CD14-positive monocyte (primary cell): ENCODE measurements around the gene TMPRSS3. TPM values are rescaled to one million over a fixed set of nuclear protein-coding genes. Genes with fewer than 3 reads are reported as not detected.

ENCODE experiments used
- DNase-seq, 3 donors: peaks; one replicate each; pipeline ENCODE4 v3.0.0-alpha.2; 2011 to 2022
- H2AFZ ChIP-seq: 2 replicates; pipeline ENCODE4 v1.6.0; 2012; ENCODE audit warnings: mild to moderate bottlenecking, low read depth, low read length, inconsistent platforms; ENCODE audit not compliant: insufficient read depth, poor library complexity, severe bottlenecking
- H3K27ac ChIP-seq, 2 donors: 1 replicate in 1 of 2; 2 replicates in 1 of 2; pipeline ENCODE4 v1.5.1; 2012 to 2013; ENCODE audit warnings: low read length in 2 of 2, control low read depth in 1 of 2, inconsistent platforms in 1 of 2, low read depth in 1 of 2, mild to moderate bottlenecking in 1 of 2
- H3K27me3 ChIP-seq, 2 donors: one replicate each; pipeline versions ENCODE4 v1.6.0 to v1.6.1; 2011 to 2013; ENCODE audit warnings: low read length in 2 of 2; ENCODE audit not compliant: control insufficient read depth in 2 of 2, insufficient read depth in 2 of 2
- H3K36me3 ChIP-seq, 2 donors: replicated peaks in 1 of 2; 1 replicate in 1 of 2; 2 replicates in 1 of 2; pipeline versions ENCODE4 v1.5.1 to v1.6.1; 2012 to 2013; ENCODE audit warnings: low read length in 2 of 2, control low read depth in 1 of 2, inconsistent platforms in 1 of 2, mild to moderate bottlenecking in 1 of 2; ENCODE audit not compliant: insufficient read depth in 2 of 2, control insufficient read depth in 1 of 2
- H3K4me1 ChIP-seq, 2 donors: 1 replicate in 1 of 2; 2 replicates in 1 of 2; pipeline versions ENCODE4 v1.5.1 to v1.6.1; 2012 to 2013; ENCODE audit warnings: low read length in 2 of 2, control low read depth in 1 of 2, inconsistent platforms in 1 of 2, mild to moderate bottlenecking in 1 of 2, moderate library complexity in 1 of 2; ENCODE audit not compliant: insufficient read depth in 2 of 2, control insufficient read depth in 1 of 2
- H3K4me2 ChIP-seq: replicated peaks from 2 replicates; pipeline ENCODE3; 2012; ENCODE audit warnings: low read length, moderate library complexity, mild to moderate bottlenecking; ENCODE audit not compliant: poor library complexity, severe bottlenecking; ENCODE audit errors: extremely low read depth
- H3K4me3 ChIP-seq, 3 experiments: fragments of 200-600 bp in 1 of 3; sonication (generic) in 1 of 3; replicated peaks in 1 of 3; 1 replicate in 2 of 3; 2 replicates in 1 of 3; pipeline ENCODE4 v1.5.1; 2011 to 2013; ENCODE audit warnings: low read length in 3 of 3, mild to moderate bottlenecking in 3 of 3, control low read depth in 2 of 3, low read depth in 2 of 3, inconsistent platforms in 1 of 3, moderate library complexity in 1 of 3
- H3K79me2 ChIP-seq: 2 replicates; pipeline ENCODE4 v1.6.0; 2012; ENCODE audit warnings: mild to moderate bottlenecking, control low read depth, inconsistent platforms, low read length, moderate library complexity; ENCODE audit not compliant: insufficient read depth
- H3K9ac ChIP-seq: 2 replicates; pipeline ENCODE4 v1.6.0; 2017; ENCODE audit warnings: low read length, mild to moderate bottlenecking; ENCODE audit not compliant: insufficient read depth, poor library complexity, severe bottlenecking
- H3K9me3 ChIP-seq, 2 donors: replicated peaks in 1 of 2; 1 replicate in 1 of 2; 2 replicates in 1 of 2; pipeline versions ENCODE4 v1.5.1 to v1.6.1; 2012 to 2013; ENCODE audit warnings: low read length in 2 of 2, control low read depth in 1 of 2; ENCODE audit not compliant: control insufficient read depth in 1 of 2, insufficient read depth in 1 of 2
- H4K20me1 ChIP-seq: 2 replicates; pipeline ENCODE4 v1.6.0; 2012; ENCODE audit warnings: mild to moderate bottlenecking, low read length, control low read depth, moderate library complexity; ENCODE audit not compliant: insufficient read depth
- H3K27ac Mint-ChIP-seq, 7 donors: one replicate each; pipeline ENCODE4 v1.8.0; 2020; ENCODE audit warnings: mild to moderate bottlenecking in 7 of 7, mixed read lengths in 7 of 7, moderate library complexity in 6 of 7, inconsistent platforms in 2 of 7
- H3K27me3 Mint-ChIP-seq, 3 donors: one replicate each; pipeline ENCODE4 v1.8.0; 2021 to 2022; ENCODE audit warnings: low read depth in 3 of 3, mild to moderate bottlenecking in 3 of 3, mixed read lengths in 3 of 3, moderate library complexity in 3 of 3, inconsistent platforms in 1 of 3
- H3K36me3 Mint-ChIP-seq, 2 donors: one replicate each; pipeline ENCODE4 v1.8.0; 2020; ENCODE audit warnings: mixed read lengths in 2 of 2, inconsistent platforms in 1 of 2, mild to moderate bottlenecking in 1 of 2
- H3K4me1 Mint-ChIP-seq: one replicate; pipeline ENCODE4 v1.8.0; 2020; ENCODE audit warnings: mild to moderate bottlenecking, mixed read lengths
- H3K4me3 Mint-ChIP-seq, 2 donors: one replicate each; pipeline ENCODE4 v1.8.0; 2020; ENCODE audit warnings: mild to moderate bottlenecking in 2 of 2, mixed read lengths in 2 of 2, moderate library complexity in 1 of 2
- H3K9me3 Mint-ChIP-seq, 7 donors: one replicate each; pipeline ENCODE4 v1.8.0; 2020 to 2022; ENCODE audit warnings: mixed read lengths in 7 of 7, mild to moderate bottlenecking in 6 of 7, moderate library complexity in 6 of 7, inconsistent platforms in 2 of 7
- CTCF ChIP-seq: fragments of 200-600 bp; IDR thresholded peaks from one replicate; pipeline ENCODE4 v1.8.0; 2022; ENCODE audit warnings: antibody characterized with exemption, mild to moderate bottlenecking
- whole genome bisulfite sequencing: methylation state at CpG from one replicate; pipeline ENCODE4 v1.1.5; 2013; ENCODE audit warnings: missing lambda C conversion rate; ENCODE audit not compliant: insufficient coverage; 5-methylcytosine and 5-hydroxymethylcytosine counted together
- intact Hi-C, 2 donors: fragments of 100-400 bp; cut with micrococcal nuclease; formaldehyde crosslinking; loops; one replicate each; pipeline versions ENCODE4 v1.15.0 to v1.15.1; 2023
- polyA plus RNA-seq, 3 donors: library from polyadenylated mRNA; depleted of rRNA in 1 of 3; unstranded in 2 of 3; stranded (reverse) in 1 of 3; fragments of 300-500 nt in 2 of 3; fragments of >200 nt in 1 of 3; fragmentation: Illumina TruSeq in 2 of 3; gene quantifications; 1 replicate in 2 of 3; 2 replicates in 1 of 3; pipeline ENCODE4 v1.2.3, GENCODE V29; 2012 to 2021

TMPRSS3 gene
- polyA plus RNA-seq, 3 donors: 0.30 TPM; not detected in 2

GRCh38 chr21:42426424-42426823 lies 30.6 kb upstream of the TMPRSS3 start:
- Mint-ChIP-seq H3K4me1 (peaks cover 38% of the 10 kb centered on the region), H3K27me3 (peaks cover 0 to 8% (median 6%) of the 10 kb centered on the region in 3 donors), H3K36me3 (no peaks in the 10 kb centered on the region), H3K4me3 (no peak overlapping the region), H3K9me3 (peaks cover 0 to 3% (median 0%) of the 10 kb centered on the region in 7 donors), H3K27ac (peak overlapping the region in 1 of 7 donors; percentile 21)
- Histone ChIP-seq H4K20me1 (no peaks in the 10 kb centered on the region), H3K9ac (no peak overlapping the region), H3K79me2 (no peaks in the 10 kb centered on the region), H3K4me1 (peaks cover 25 to 27% of the 10 kb centered on the region in 2 donors), H3K4me3 (no peak overlapping the region), H3K9me3 (no peaks in the 10 kb centered on the region), H3K27ac (no peak overlapping the region), H3K36me3 (no peaks in the 10 kb centered on the region), H3K27me3 (no peaks in the 10 kb centered on the region), H3K4me2 (no peak overlapping the region), H2AFZ (no peak overlapping the region)
- 90% methylated on average over 7 of the region's 7 CpGs for WGBS
- DNase-seq: no peak
- intact Hi-C loops: no loop called here
- no peak for TF ChIP-seq CTCF

- H3K9me3 ChIP-seq: no peaks in the 10 kb centered on the region
- H2AFZ ChIP-seq: peak overlapping the region; percentile 66
- peaks cover 19 to 21% of the 10 kb centered on the region in 2 donors for H3K4me1 ChIP-seq
- peak overlapping the region; percentile 33 for H3K4me2 ChIP-seq
- no peaks in the 10 kb centered on the region for H3K79me2 ChIP-seq
- Mint-ChIP-seq H3K4me1 (peaks cover 35% of the 10 kb centered on the region), H3K4me3 (peak overlapping the region in 1 of 2 donors; percentile 79), H3K27ac (peak overlapping the region in 3 of 7 donors; percentile 8 to 58 (median 20)), H3K36me3 (no peaks in the 10 kb centered on the region), H3K9me3 (peaks cover 0 to 5% (median 0%) of the 10 kb centered on the region in 7 donors), H3K27me3 (peaks cover 0 to 8% (median 6%) of the 10 kb centered on the region in 3 donors)
- H4K20me1 ChIP-seq: no peaks in the 10 kb centered on the region
- 22% methylated on average over 4 of the region's 4 CpGs for WGBS
- H3K4me3 ChIP-seq: no peak overlapping the region
- no peaks in the 10 kb centered on the region for H3K36me3 ChIP-seq
- intact Hi-C loops: no loop called here
- H3K27ac ChIP-seq: no peak overlapping the region
- H3K27me3 ChIP-seq: no peaks in the 10 kb centered on the region
- no peak overlapping the region for H3K9ac ChIP-seq
- DNase-seq: no peak
- no peak for TF ChIP-seq CTCF
Measured at GRCh38 chr21:42425591-42425990, 29.7 kb upstream of the TMPRSS3 start.
